ENCODE results near the gene ZNF724.

ZNF724 gene

DNA sequence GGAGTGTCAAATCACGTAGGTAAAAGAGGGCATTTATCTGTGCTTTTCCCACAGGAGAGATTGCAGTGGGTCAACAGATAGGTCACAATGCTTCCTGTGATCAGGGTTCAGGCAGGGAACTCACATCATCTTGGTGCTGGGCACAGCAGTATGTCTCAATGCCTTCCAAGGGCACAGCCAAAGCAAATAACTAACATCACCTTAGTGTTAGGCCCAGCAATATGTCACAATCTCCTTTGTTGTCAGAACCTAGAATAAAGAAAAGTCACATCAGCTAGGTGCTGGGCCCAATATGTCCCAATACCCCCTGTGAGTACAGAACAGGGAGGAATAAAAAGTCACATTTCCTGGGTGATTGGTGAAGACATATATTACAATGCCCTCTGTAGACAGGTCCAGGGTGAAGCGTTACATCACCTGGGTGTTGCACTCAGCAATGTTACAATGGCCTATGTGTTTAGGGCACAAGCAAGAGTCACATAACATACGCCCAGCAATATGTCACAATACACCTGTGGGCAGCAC lies 11.4 kb upstream of the ZNF724 start:
- Histone ChIP-seq H3K27me3 (ENCODE audit: insufficient read depth, poor library complexity, severe bottlenecking) (no peaks in the 10 kb centered on the region), H3K27ac (replicated peaks) (no peak overlapping the region), H3K4me3 (replicated peaks; ENCODE audit: insufficient read depth, low read length) (no peak overlapping the region)
- TF ChIP-seq GABPA (IDR thresholded peaks at IDR 0.05; ENCODE audit: low read depth) (no peak), SPI1 (IDR thresholded peaks at IDR 0.05; ENCODE audit: borderline replicate concordance, low read depth) (no peak), POLR2AphosphoS5 (IDR thresholded peaks at IDR 0.05; ENCODE audit: low read depth) (no peak)
- TF ChIP-seq, protein P1, sequence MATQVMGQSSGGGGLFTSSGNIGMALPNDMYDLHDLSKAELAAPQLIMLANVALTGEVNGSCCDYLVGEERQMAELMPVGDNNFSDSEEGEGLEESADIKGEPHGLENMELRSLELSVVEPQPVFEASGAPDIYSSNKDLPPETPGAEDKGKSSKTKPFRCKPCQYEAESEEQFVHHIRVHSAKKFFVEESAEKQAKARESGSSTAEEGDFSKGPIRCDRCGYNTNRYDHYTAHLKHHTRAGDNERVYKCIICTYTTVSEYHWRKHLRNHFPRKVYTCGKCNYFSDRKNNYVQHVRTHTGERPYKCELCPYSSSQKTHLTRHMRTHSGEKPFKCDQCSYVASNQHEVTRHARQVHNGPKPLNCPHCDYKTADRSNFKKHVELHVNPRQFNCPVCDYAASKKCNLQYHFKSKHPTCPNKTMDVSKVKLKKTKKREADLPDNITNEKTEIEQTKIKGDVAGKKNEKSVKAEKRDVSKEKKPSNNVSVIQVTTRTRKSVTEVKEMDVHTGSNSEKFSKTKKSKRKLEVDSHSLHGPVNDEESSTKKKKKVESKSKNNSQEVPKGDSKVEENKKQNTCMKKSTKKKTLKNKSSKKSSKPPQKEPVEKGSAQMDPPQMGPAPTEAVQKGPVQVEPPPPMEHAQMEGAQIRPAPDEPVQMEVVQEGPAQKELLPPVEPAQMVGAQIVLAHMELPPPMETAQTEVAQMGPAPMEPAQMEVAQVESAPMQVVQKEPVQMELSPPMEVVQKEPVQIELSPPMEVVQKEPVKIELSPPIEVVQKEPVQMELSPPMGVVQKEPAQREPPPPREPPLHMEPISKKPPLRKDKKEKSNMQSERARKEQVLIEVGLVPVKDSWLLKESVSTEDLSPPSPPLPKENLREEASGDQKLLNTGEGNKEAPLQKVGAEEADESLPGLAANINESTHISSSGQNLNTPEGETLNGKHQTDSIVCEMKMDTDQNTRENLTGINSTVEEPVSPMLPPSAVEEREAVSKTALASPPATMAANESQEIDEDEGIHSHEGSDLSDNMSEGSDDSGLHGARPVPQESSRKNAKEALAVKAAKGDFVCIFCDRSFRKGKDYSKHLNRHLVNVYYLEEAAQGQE (IDR thresholded peaks at IDR 0.05; ENCODE audit: insufficient replicate concordance, low read depth), result no peak
- TF ChIP-seq, protein P2, sequence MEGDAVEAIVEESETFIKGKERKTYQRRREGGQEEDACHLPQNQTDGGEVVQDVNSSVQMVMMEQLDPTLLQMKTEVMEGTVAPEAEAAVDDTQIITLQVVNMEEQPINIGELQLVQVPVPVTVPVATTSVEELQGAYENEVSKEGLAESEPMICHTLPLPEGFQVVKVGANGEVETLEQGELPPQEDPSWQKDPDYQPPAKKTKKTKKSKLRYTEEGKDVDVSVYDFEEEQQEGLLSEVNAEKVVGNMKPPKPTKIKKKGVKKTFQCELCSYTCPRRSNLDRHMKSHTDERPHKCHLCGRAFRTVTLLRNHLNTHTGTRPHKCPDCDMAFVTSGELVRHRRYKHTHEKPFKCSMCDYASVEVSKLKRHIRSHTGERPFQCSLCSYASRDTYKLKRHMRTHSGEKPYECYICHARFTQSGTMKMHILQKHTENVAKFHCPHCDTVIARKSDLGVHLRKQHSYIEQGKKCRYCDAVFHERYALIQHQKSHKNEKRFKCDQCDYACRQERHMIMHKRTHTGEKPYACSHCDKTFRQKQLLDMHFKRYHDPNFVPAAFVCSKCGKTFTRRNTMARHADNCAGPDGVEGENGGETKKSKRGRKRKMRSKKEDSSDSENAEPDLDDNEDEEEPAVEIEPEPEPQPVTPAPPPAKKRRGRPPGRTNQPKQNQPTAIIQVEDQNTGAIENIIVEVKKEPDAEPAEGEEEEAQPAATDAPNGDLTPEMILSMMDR (IDR thresholded peaks at IDR 0.05; ENCODE audit: insufficient read depth, low read length), result no peak
- peak in 1 of 2 experiments; percentile 25 for DNase-seq (ENCODE audit: low read depth in 1 of 2, low spot score in 1 of 2)

DNA sequence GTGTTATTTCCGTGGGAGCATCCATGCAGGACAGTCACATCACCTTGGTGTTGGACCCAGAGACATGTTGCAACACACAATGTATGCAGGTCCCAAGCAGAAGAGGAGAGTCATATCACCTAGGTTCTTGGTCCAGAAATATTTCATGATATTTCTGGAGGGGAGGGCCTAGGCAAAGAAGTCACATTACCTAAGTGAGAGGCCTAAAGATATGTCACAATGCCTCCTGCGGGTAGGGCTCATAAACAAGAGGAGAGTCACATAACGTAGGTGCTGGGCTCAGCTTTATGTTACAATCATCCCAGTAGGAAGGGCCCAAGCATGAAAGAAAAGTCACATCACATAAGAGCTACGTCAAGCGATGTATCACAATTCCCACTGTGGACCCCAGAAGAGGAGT lies 10.8 kb upstream of the ZNF724 start:
- no peaks in the 10 kb centered on the region for H3K27me3 ChIP-seq (ENCODE audit: insufficient read depth, poor library complexity, severe bottlenecking)
- no peak overlapping the region for H3K4me3 ChIP-seq (replicated peaks; ENCODE audit: insufficient read depth, low read length)
- DNase-seq (ENCODE audit: low read depth in 1 of 2, low spot score in 1 of 2), result no peak
- no peak overlapping the region for H3K27ac ChIP-seq (replicated peaks)
- no peak for TF ChIP-seq POLR2AphosphoS5 (IDR thresholded peaks at IDR 0.05; ENCODE audit: low read depth)
- TF ChIP-seq, protein P1 (IDR thresholded peaks at IDR 0.05; ENCODE audit: insufficient replicate concordance, low read depth), result no peak
- TF ChIP-seq, protein P2 (IDR thresholded peaks at IDR 0.05; ENCODE audit: insufficient read depth, low read length), result no peak

DNA sequence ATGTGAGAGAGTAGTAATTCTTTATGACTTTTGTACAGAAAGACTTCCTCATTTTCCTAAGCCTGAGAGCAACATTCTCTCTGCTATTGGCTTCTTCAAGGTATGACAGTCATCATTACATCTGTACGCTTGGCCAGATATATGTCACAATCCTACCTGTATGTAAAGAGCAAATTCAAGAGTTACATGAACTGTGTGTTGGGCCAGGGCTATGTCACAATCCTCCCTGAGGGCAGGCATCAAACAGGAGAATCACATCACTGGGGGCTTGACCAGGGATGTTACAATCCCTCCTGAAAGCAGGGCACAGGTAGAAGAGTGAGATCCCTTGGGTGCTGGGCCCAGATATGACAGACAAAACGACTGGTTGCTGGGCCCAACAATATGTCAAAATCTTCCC lies 9.8 kb upstream of the ZNF724 start:
- Histone ChIP-seq H3K4me3 (replicated peaks; ENCODE audit: insufficient read depth, low read length) (no peak overlapping the region), H3K27ac (replicated peaks) (no peak overlapping the region), H3K27me3 (ENCODE audit: insufficient read depth, poor library complexity, severe bottlenecking) (no peaks in the 10 kb centered on the region)
- no peak for DNase-seq (ENCODE audit: low read depth in 1 of 2, low spot score in 1 of 2)
- TF ChIP-seq SPI1 (IDR thresholded peaks at IDR 0.05; ENCODE audit: borderline replicate concordance, low read depth) (peak; percentile 13; the same call in 1 of the 2 replicates), POLR2AphosphoS5 (IDR thresholded peaks at IDR 0.05; ENCODE audit: low read depth) (no peak)
- TF ChIP-seq, protein P1 (IDR thresholded peaks at IDR 0.05; ENCODE audit: insufficient replicate concordance, low read depth), result no peak
- TF ChIP-seq, protein P2 (IDR thresholded peaks at IDR 0.05; ENCODE audit: insufficient read depth, low read length), result no peak
